AG08395 (cell line): ENCODE data around the gene FUOM.
"Not testable (repeated sequence)": the region's sequence is repeated elsewhere in the genome, so short reads cannot be mapped to it uniquely, and the experiment has no call there.

Source experiments
- DNase-seq: peaks from one replicate; pipeline ENCODE4 v3.0.0; 2012; ENCODE audit warnings: mixed read lengths, low spot score

FUOM gene

GRCh38 chr10:133329491-133330202, 28.2 kb downstream of the FUOM start:
- peak; percentile 89 for DNase-seq

GRCh38 chr10:133328358-133329343, 29.2 kb downstream of the FUOM start:
- DNase-seq, result no peak

GRCh38 chr10:133327651-133328357, 30.0 kb downstream of the FUOM start:
- no peak for DNase-seq

- no peak for DNase-seq
Observed at GRCh38 chr10:133326745-133327650, 30.8 kb downstream of the FUOM start.

- DNase-seq, result no peak
Observed at GRCh38 chr10:133326223-133326551, 31.6 kb downstream of the FUOM start.

- no peak for DNase-seq
Observed at GRCh38 chr10:133325440-133326222, 32.2 kb downstream of the FUOM start.

- DNase-seq, result no peak
Observed at GRCh38 chr10:133324857-133325260, 33.0 kb downstream of the FUOM start.

GRCh38 chr10:133324198-133324792, 33.5 kb downstream of the FUOM start:
- DNase-seq, result no peak

- DNase-seq, result not testable (repeated sequence)
Observed at GRCh38 chr10:133322064-133322709, 35.6 kb downstream of the FUOM start.

GRCh38 chr10:133320852-133321422, 36.9 kb downstream of the FUOM start:
- DNase-seq, result not testable (repeated sequence)

- peak; percentile 65 for DNase-seq
Observed at GRCh38 chr10:133318494-133319127, 39.2 kb downstream of the FUOM start.

GRCh38 chr10:133316732-133317131, 41.1 kb downstream of the FUOM start:
- DNase-seq, result no peak

GRCh38 chr10:133316266-133316665, 41.6 kb downstream of the FUOM start:
- no peak for DNase-seq

- no peak for DNase-seq
Observed at GRCh38 chr10:133315847-133316246, 42.0 kb downstream of the FUOM start.

- DNase-seq, result no peak
Observed at GRCh38 chr10:133314911-133315310, 42.9 kb downstream of the FUOM start.

- DNase-seq, result no peak
Observed at GRCh38 chr10:133313192-133313591, 44.6 kb downstream of the FUOM start.

GRCh38 chr10:133312769-133313145, 45.1 kb downstream of the FUOM start:
- DNase-seq, result no peak

- no peak for DNase-seq
Observed at GRCh38 chr10:133312016-133312768, 45.6 kb downstream of the FUOM start.
